H9 (cell line): ENCODE data around the gene MSL2. TPM values are rescaled to one million over a fixed set of nuclear protein-coding genes. Genes with fewer than 3 reads are reported as not detected.

Experiments
- DNase-seq: peaks from one replicate; pipeline ENCODE4 v3.0.0-alpha.2; 2017
- H2AFZ ChIP-seq: one replicate; pipeline ENCODE4 v1.6.1; 2013; ENCODE audit warnings: mild to moderate bottlenecking, low read length, control low read depth, moderate library complexity
- H2AK5ac ChIP-seq: 2 replicates; pipeline ENCODE4 v1.6.1; 2013; ENCODE audit warnings: low read length, control low read depth, mixed read lengths; ENCODE audit not compliant: insufficient read length
- H2BK120ac ChIP-seq: one replicate; pipeline ENCODE4 v1.6.1; 2013; ENCODE audit warnings: low read depth, mild to moderate bottlenecking, low read length, control low read depth, inconsistent platforms; ENCODE audit not compliant: poor library complexity, severe bottlenecking
- H2BK12ac ChIP-seq: 2 replicates; pipeline ENCODE4 v1.6.1; 2013; ENCODE audit warnings: low read length, control low read depth, mixed read lengths, low read depth; ENCODE audit not compliant: insufficient read length
- H2BK15ac ChIP-seq: 2 replicates; pipeline ENCODE4 v1.6.1; 2013; ENCODE audit warnings: low read depth, low read length, control low read depth
- H2BK20ac ChIP-seq: one replicate; pipeline ENCODE4 v1.6.1; 2013; ENCODE audit warnings: low read depth, mild to moderate bottlenecking, low read length, control low read depth, inconsistent platforms; ENCODE audit not compliant: poor library complexity, severe bottlenecking
- H2BK5ac ChIP-seq: 2 replicates; pipeline ENCODE4 v1.6.1; 2013; ENCODE audit warnings: low read length, control low read depth, mixed read lengths; ENCODE audit not compliant: insufficient read length
- H3K14ac ChIP-seq: 2 replicates; pipeline ENCODE4 v1.6.1; 2013; ENCODE audit warnings: low read length, control low read depth; ENCODE audit not compliant: insufficient read depth
- H3K18ac ChIP-seq: 2 replicates; pipeline ENCODE4 v1.6.1; 2013; ENCODE audit warnings: low read depth, mild to moderate bottlenecking, mixed read lengths, low read length, control low read depth; ENCODE audit not compliant: insufficient read length
- H3K23ac ChIP-seq: 2 replicates; pipeline ENCODE4 v1.6.1; 2013; ENCODE audit warnings: low read length, control low read depth, mixed read lengths, low read depth; ENCODE audit not compliant: insufficient read length
- H3K23me2 ChIP-seq: 2 replicates; pipeline ENCODE4 v1.6.1; 2013; ENCODE audit warnings: low read depth, mild to moderate bottlenecking, mixed read lengths, low read length, control low read depth; ENCODE audit not compliant: insufficient read length, poor library complexity, severe bottlenecking
- H3K27ac ChIP-seq: 2 replicates; pipeline ENCODE4 v1.5.1; 2013; ENCODE audit warnings: low read length, control low read depth, mixed read lengths, low read depth; ENCODE audit not compliant: insufficient read length
- H3K27me3 ChIP-seq: 2 replicates; pipeline ENCODE4 v1.6.1; 2013; ENCODE audit warnings: low read length, control low read depth, inconsistent platforms; ENCODE audit not compliant: insufficient read depth
- H3K4ac ChIP-seq: 2 replicates; pipeline ENCODE4 v1.6.1; 2013; ENCODE audit warnings: low read depth, mild to moderate bottlenecking, control low read depth, inconsistent platforms, low read length, moderate library complexity
- H3K4me1 ChIP-seq: 2 replicates; pipeline ENCODE4 v1.6.1; 2013; ENCODE audit warnings: low read length, control low read depth, inconsistent platforms; ENCODE audit not compliant: insufficient read depth
- H3K4me2 ChIP-seq: 2 replicates; pipeline ENCODE4 v1.6.1; 2013; ENCODE audit warnings: low read length, control low read depth, mixed read lengths; ENCODE audit not compliant: insufficient read length, insufficient read depth
- H3K56ac ChIP-seq: 2 replicates; pipeline ENCODE4 v1.6.1; 2013; ENCODE audit warnings: low read depth, mild to moderate bottlenecking, mixed read lengths, low read length, control low read depth; ENCODE audit not compliant: insufficient read length
- H3K79me1 ChIP-seq: 2 replicates; pipeline ENCODE4 v1.6.1; 2013; ENCODE audit warnings: low read depth, mild to moderate bottlenecking, moderate library complexity, low read length, control low read depth, inconsistent platforms; ENCODE audit not compliant: insufficient read depth, poor library complexity, severe bottlenecking
- H3K79me2 ChIP-seq: 2 replicates; pipeline ENCODE4 v1.6.1; 2013; ENCODE audit warnings: low read length, control low read depth, inconsistent platforms; ENCODE audit not compliant: insufficient read depth
- H3K9ac ChIP-seq: 2 replicates; pipeline ENCODE4 v1.6.1; 2013; ENCODE audit warnings: low read length, control low read depth, mixed read lengths; ENCODE audit not compliant: insufficient read length; ENCODE audit errors: extremely low read depth
- H3K9me3 ChIP-seq: one replicate; pipeline ENCODE4 v1.6.1; 2013; ENCODE audit warnings: low read depth, low read length, inconsistent platforms; ENCODE audit not compliant: control insufficient read depth
- H3T11ph ChIP-seq: one replicate; pipeline ENCODE4 v1.6.1; 2013; ENCODE audit warnings: mild to moderate bottlenecking, low read length, control low read depth, inconsistent platforms
- H4K20me1 ChIP-seq: one replicate; pipeline ENCODE4 v1.6.1; 2013; ENCODE audit not compliant: control insufficient read depth, insufficient read length, insufficient read depth
- H4K5ac ChIP-seq: 2 replicates; pipeline ENCODE4 v1.6.1; 2013; ENCODE audit warnings: low read depth, mild to moderate bottlenecking, mixed read lengths, low read length, control low read depth; ENCODE audit not compliant: insufficient read length
- H4K8ac ChIP-seq: replicated peaks from 2 replicates; pipeline ENCODE4 v1.6.1; 2013; ENCODE audit warnings: low read length, control low read depth, mixed read lengths, low read depth; ENCODE audit not compliant: insufficient read length
- H4K91ac ChIP-seq: 2 replicates; pipeline ENCODE4 v1.6.1; 2013; ENCODE audit warnings: low read depth, mild to moderate bottlenecking, moderate library complexity, mixed read lengths, low read length, control low read depth; ENCODE audit not compliant: insufficient read length
- H3K27ac Mint-ChIP-seq, 3 experiments: 2 replicates in 2 of 3; 3 replicates in 1 of 3; pipeline ENCODE4 v1.8.0; 2020 to 2021; ENCODE audit warnings: mixed read lengths in 3 of 3, mild to moderate bottlenecking in 1 of 3, moderate library complexity in 1 of 3
- H3K27me3 Mint-ChIP-seq: 2 replicates; pipeline ENCODE4 v1.8.0; 2021; ENCODE audit warnings: low read depth, mild to moderate bottlenecking, moderate library complexity, mixed read lengths
- H3K36me3 Mint-ChIP-seq, 3 experiments: 2 replicates in 2 of 3; 3 replicates in 1 of 3; pipeline ENCODE4 v1.8.0; 2020 to 2021; ENCODE audit warnings: low read depth in 3 of 3, mixed read lengths in 3 of 3; ENCODE audit not compliant: insufficient read depth in 1 of 3
- H3K4me1 Mint-ChIP-seq, 2 experiments: 2 replicates each; pipeline ENCODE4 v1.8.0; 2020; ENCODE audit warnings: mixed read lengths in 2 of 2
- H3K4me3 Mint-ChIP-seq, 2 experiments: 2 replicates in 1 of 2; 3 replicates in 1 of 2; pipeline ENCODE4 v1.8.0; 2020 to 2021; ENCODE audit warnings: mild to moderate bottlenecking in 2 of 2, mixed read lengths in 2 of 2, moderate library complexity in 1 of 2
- H3K9me3 Mint-ChIP-seq, 2 experiments: 2 replicates in 1 of 2; 3 replicates in 1 of 2; pipeline ENCODE4 v1.8.0; 2020; ENCODE audit warnings: mild to moderate bottlenecking in 2 of 2, mixed read lengths in 2 of 2, moderate library complexity in 1 of 2
- WGBS: extraction: QIAGEN DNeasy Blood & Tissue Kit; methylation state at CpG from one replicate; pipeline ENCODE4 v1.1.7; 2013; ENCODE audit warnings: missing lambda C conversion rate, low lambda C conversion rate, mixed read lengths; ENCODE audit not compliant: insufficient read length; ENCODE audit errors: extremely low coverage; 5-methylcytosine and 5-hydroxymethylcytosine counted together
- total RNA-seq: library from RNA; stranded (reverse); gene quantifications from 2 replicates; pipeline ENCODE4 v1.2.1, GENCODE V29; 2021
- TF ChIP-seq, protein P1 (sequence below): fragments of 200-600 bp; sonication (generic); conservative IDR thresholded peaks from 3 replicates; pipeline ENCODE4 v1.8.0; 2021; ENCODE audit warnings: antibody characterized with exemption, mild to moderate bottlenecking

Gene MSL2
- total RNA-seq, 1 experiment from 2014 or later, result 42.7 TPM

DNA sequence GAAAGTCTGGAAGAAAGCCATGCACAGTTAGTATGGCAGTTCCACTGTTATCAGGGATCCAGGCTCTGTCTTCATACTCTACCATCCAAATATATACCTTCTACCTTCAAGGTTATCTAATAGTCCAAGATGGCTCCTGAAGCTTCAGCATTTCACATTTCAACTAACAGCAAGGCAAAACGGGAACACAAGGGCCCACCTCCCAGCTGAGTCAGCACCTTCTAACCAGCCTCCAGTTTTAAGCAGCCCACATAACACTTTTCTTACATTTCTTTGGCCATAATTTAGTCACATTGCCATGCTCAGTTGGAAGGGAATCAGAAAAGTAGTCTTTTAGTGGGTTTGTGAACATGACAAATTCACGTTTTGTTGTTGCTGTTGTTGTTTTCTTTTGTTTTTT is 15.4 kb upstream of the MSL2 start:
- Mint-ChIP-seq H3K9me3 (no peaks in the 10 kb centered on the region), H3K36me3 (no peaks in the 10 kb centered on the region), H3K4me3 (no peak overlapping the region), H3K27ac (no peak overlapping the region), H3K27me3 (no peaks in the 10 kb centered on the region), H3K4me1 (no peaks in the 10 kb centered on the region)
- Histone ChIP-seq H3K79me1 (no peaks in the 10 kb centered on the region), H2BK120ac (no peak overlapping the region), H3K9ac (no peak overlapping the region), H3K18ac (no peak overlapping the region), H2BK12ac (no peak overlapping the region), H2BK20ac (no peak overlapping the region), H4K20me1 (no peaks in the 10 kb centered on the region), H3K4me2 (no peak overlapping the region), H3K4me1 (no peaks in the 10 kb centered on the region), H3K27ac (no peak overlapping the region), H3K4ac (no peak overlapping the region), H3K23ac (no peak overlapping the region), H3K14ac (no peak overlapping the region), H3T11ph (no peak overlapping the region), H3K9me3 (no peaks in the 10 kb centered on the region), H3K79me2 (no peaks in the 10 kb centered on the region), H3K23me2 (no peaks in the 10 kb centered on the region), H4K91ac (no peak overlapping the region), H2AK5ac (no peak overlapping the region), H2BK15ac (no peak overlapping the region), H4K8ac (no peak overlapping the region), H2BK5ac (no peak overlapping the region), H4K5ac (no peak overlapping the region), H2AFZ (no peak overlapping the region), H3K27me3 (no peaks in the 10 kb centered on the region), H3K56ac (no peak overlapping the region)
- no peak for DNase-seq
- no CpG with 5 or more reads among the region's 2 CpGs for WGBS
- TF ChIP-seq, protein P1, sequence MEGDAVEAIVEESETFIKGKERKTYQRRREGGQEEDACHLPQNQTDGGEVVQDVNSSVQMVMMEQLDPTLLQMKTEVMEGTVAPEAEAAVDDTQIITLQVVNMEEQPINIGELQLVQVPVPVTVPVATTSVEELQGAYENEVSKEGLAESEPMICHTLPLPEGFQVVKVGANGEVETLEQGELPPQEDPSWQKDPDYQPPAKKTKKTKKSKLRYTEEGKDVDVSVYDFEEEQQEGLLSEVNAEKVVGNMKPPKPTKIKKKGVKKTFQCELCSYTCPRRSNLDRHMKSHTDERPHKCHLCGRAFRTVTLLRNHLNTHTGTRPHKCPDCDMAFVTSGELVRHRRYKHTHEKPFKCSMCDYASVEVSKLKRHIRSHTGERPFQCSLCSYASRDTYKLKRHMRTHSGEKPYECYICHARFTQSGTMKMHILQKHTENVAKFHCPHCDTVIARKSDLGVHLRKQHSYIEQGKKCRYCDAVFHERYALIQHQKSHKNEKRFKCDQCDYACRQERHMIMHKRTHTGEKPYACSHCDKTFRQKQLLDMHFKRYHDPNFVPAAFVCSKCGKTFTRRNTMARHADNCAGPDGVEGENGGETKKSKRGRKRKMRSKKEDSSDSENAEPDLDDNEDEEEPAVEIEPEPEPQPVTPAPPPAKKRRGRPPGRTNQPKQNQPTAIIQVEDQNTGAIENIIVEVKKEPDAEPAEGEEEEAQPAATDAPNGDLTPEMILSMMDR, result no peak
